HG03280 (cell line): ENCODE data around the gene DYRK4.
"Not testable (repeated sequence)": the region's sequence is repeated elsewhere in the genome, so short reads cannot be mapped to it uniquely, and the experiment has no call there.

Experiments used
- ATAC-seq: cut with Tn5 transposase; IDR thresholded peaks from one replicate; pipeline ENCODE4 v1.9.1; 2021; ENCODE audit warnings: mild to moderate bottlenecking, moderate library complexity; ENCODE audit not compliant: unreplicated experiment

DYRK4 gene

GRCh38 chr12:4562034-4562657, at the start of gene DYRK4:
Gene DYRK4 (plus strand): TSS chr12:4562208. CDS start chr12:4562246, 38 bp downstream.
- ATAC-seq: no peak

- ATAC-seq: no peak
Observed at GRCh38 chr12:4518106-4518728, 43.8 kb upstream of the DYRK4 start.

- ATAC-seq: not testable (repeated sequence)
Observed at GRCh38 chr12:4523443-4523842, 38.6 kb upstream of the DYRK4 start.

GRCh38 chr12:4526923-4527546, 35.0 kb upstream of the DYRK4 start:
- no peak for ATAC-seq

- ATAC-seq: no peak
Observed at GRCh38 chr12:4530160-4530559, 31.8 kb upstream of the DYRK4 start.

GRCh38 chr12:4530982-4531586, 30.9 kb upstream of the DYRK4 start:
- ATAC-seq: no peak

GRCh38 chr12:4535092-4535491, 26.9 kb upstream of the DYRK4 start:
- no peak for ATAC-seq

- no peak for ATAC-seq
Observed at GRCh38 chr12:4535871-4536270, 26.1 kb upstream of the DYRK4 start.

- peak; percentile 89 for ATAC-seq
Observed at GRCh38 chr12:4538207-4539160, 23.5 kb upstream of the DYRK4 start, which contains the start of gene RAD51AP1. Gene RAD51AP1 (plus strand): TSS chr12:4538890. CDS start chr12:4538940, 50 bp downstream.

- no peak for ATAC-seq
Observed at GRCh38 chr12:4539167-4539870, 22.7 kb upstream of the DYRK4 start.

GRCh38 chr12:4540170-4540569, 21.8 kb upstream of the DYRK4 start:
- no peak for ATAC-seq

- no peak for ATAC-seq
Observed at GRCh38 chr12:4540638-4541037, 21.4 kb upstream of the DYRK4 start.

- ATAC-seq: no peak
Observed at GRCh38 chr12:4545195-4545594, 16.8 kb upstream of the DYRK4 start.

- ATAC-seq: no peak
Observed at GRCh38 chr12:4552191-4552590, 9.8 kb upstream of the DYRK4 start.

- ATAC-seq: no peak
Observed at GRCh38 chr12:4553943-4554342, 8.1 kb upstream of the DYRK4 start.

GRCh38 chr12:4555804-4556203, 6.2 kb upstream of the DYRK4 start:
- no peak for ATAC-seq

GRCh38 chr12:4556735-4557530, 5.1 kb upstream of the DYRK4 start:
- no peak for ATAC-seq

- no peak for ATAC-seq
Observed at GRCh38 chr12:4557586-4557985, 4.4 kb upstream of the DYRK4 start.

GRCh38 chr12:4558171-4558570, 3.8 kb upstream of the DYRK4 start:
- no peak for ATAC-seq
